Measurements from ENCODE around the gene SLC19A1.

DNA sequence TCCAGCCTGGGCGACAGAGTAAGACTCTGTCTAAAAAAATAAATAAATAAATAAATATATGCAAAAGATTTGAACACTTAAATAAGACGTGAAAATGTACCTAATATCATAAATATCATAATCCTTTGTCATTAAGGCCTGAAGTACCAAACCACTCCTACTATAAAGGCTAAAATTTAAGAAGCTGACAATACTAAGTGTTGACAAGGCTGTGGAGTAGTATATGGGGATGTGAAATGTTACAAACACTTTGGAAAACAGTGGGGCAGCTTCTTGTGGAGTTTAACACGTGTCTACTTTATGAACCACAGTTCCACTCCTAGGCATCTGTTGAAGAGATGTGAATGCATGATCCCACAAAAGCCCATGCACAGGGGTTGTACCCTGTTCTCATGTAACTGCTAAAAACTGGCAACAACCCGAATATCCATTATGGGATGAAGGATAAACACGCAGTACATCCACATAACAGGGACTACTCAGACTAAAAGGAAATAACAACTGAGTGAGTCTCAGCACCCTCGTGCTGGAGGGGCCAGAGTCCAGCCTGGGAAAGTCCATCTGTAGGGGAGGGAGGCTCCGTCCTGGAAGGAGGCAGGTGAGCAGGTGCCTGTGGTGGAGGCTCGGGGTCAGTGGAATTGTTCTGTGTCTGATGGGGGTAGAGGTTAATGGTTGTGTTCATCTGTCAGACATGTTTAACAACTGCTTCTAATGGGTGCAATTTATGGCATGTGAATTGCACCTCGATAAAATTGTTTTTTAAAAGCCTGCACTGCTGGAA is 6.7 kb upstream of the SLC19A1 start:
- TF ChIP-seq, protein P1, sequence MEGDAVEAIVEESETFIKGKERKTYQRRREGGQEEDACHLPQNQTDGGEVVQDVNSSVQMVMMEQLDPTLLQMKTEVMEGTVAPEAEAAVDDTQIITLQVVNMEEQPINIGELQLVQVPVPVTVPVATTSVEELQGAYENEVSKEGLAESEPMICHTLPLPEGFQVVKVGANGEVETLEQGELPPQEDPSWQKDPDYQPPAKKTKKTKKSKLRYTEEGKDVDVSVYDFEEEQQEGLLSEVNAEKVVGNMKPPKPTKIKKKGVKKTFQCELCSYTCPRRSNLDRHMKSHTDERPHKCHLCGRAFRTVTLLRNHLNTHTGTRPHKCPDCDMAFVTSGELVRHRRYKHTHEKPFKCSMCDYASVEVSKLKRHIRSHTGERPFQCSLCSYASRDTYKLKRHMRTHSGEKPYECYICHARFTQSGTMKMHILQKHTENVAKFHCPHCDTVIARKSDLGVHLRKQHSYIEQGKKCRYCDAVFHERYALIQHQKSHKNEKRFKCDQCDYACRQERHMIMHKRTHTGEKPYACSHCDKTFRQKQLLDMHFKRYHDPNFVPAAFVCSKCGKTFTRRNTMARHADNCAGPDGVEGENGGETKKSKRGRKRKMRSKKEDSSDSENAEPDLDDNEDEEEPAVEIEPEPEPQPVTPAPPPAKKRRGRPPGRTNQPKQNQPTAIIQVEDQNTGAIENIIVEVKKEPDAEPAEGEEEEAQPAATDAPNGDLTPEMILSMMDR (IDR thresholded peaks at IDR 0.05 in 4 of 5, conservative IDR thresholded peaks at IDR 0.05 in 1 of 5): no peak
- TF ChIP-seq POLR2A (IDR thresholded peaks at IDR 0.05): no peak
